Endodermal cell (in vitro differentiated cells): ENCODE data around the gene GALNT14. TPM values are rescaled to one million over a fixed set of nuclear protein-coding genes. Genes with fewer than 3 reads are reported as not detected.

ENCODE experiments used
- DNase-seq: peaks from one replicate; pipeline ENCODE4 v3.0.0-alpha.2; 2017
- H3K27ac ChIP-seq: 2 replicates; pipeline ENCODE4 v1.5.1; 2013; ENCODE audit warnings: mild to moderate bottlenecking, low read depth, low read length, moderate library complexity
- H3K27me3 ChIP-seq: 2 replicates; pipeline ENCODE4 v1.6.1; 2013; ENCODE audit warnings: mild to moderate bottlenecking, low read length, moderate library complexity; ENCODE audit not compliant: insufficient read depth, control insufficient read depth, poor library complexity, severe bottlenecking
- H3K36me3 ChIP-seq: 2 replicates; pipeline ENCODE4 v1.7.0; 2013; ENCODE audit warnings: mild to moderate bottlenecking, low read length, moderate library complexity; ENCODE audit not compliant: control insufficient read depth, insufficient read depth
- H3K4me1 ChIP-seq: one replicate; pipeline ENCODE4 v1.7.0; 2013; ENCODE audit warnings: low read length; ENCODE audit not compliant: control insufficient read depth, insufficient read depth
- H3K4me3 ChIP-seq: 2 replicates; pipeline ENCODE4 v1.5.1; 2013; ENCODE audit warnings: mild to moderate bottlenecking, low read length, moderate library complexity
- H3K9ac ChIP-seq: 2 replicates; pipeline ENCODE4 v1.6.1; 2013; ENCODE audit warnings: mild to moderate bottlenecking, low read length, moderate library complexity; ENCODE audit not compliant: poor library complexity, severe bottlenecking; ENCODE audit errors: extremely low read depth
- H3K9me3 ChIP-seq: 2 replicates; pipeline ENCODE4 v1.6.1; 2013; ENCODE audit warnings: mild to moderate bottlenecking, low read length, moderate library complexity; ENCODE audit not compliant: control insufficient read depth
- H3K27ac Mint-ChIP-seq: 2 replicates; pipeline ENCODE4 v1.8.0; 2020; ENCODE audit warnings: mixed read lengths
- H3K27me3 Mint-ChIP-seq: 2 replicates; pipeline ENCODE4 v1.8.0; 2021; ENCODE audit warnings: mild to moderate bottlenecking, mixed read lengths; ENCODE audit not compliant: insufficient read depth
- H3K36me3 Mint-ChIP-seq: 2 replicates; pipeline ENCODE4 v1.8.0; 2020; ENCODE audit warnings: low read depth, mixed read lengths
- H3K4me1 Mint-ChIP-seq: 2 replicates; pipeline ENCODE4 v1.8.0; 2020; ENCODE audit warnings: mixed read lengths
- H3K4me3 Mint-ChIP-seq: 2 replicates; pipeline ENCODE4 v1.8.0; 2020; ENCODE audit warnings: mild to moderate bottlenecking, moderate library complexity, mixed read lengths
- H3K9me3 Mint-ChIP-seq: 2 replicates; pipeline ENCODE4 v1.8.0; 2020; ENCODE audit warnings: mild to moderate bottlenecking, mixed read lengths
- WGBS, 2 experiments: methylation state at CpG; one replicate each; pipeline versions ENCODE4 v1.1.5 to v1.1.7; 2013; ENCODE audit warnings: missing lambda C conversion rate in 2 of 2, mixed read lengths in 1 of 2; ENCODE audit not compliant: insufficient coverage in 1 of 2, insufficient read length in 1 of 2; 5-methylcytosine and 5-hydroxymethylcytosine counted together
- total RNA-seq, 2 donors: library from RNA; stranded (reverse); fragmentation: NEBNext Ultra II Directional in 1 of 2; extraction: Animal tissue kit (Norgen Biotek cat#: 25700) in 1 of 2; gene quantifications; 2 replicates in 1 of 2; 3 replicates in 1 of 2; pipeline ENCODE4 v1.2.1, GENCODE V29; 2021
- TF ChIP-seq, protein P1 (sequence below): fragments of 200-600 bp; sonication (generic); conservative IDR thresholded peaks from 2 replicates; pipeline ENCODE4 v1.5.0; 2021; ENCODE audit warnings: antibody characterized with exemption, mild to moderate bottlenecking

The GALNT14 gene
- total RNA-seq, 2 donors from 2014 or later = 1.4 TPM

DNA sequence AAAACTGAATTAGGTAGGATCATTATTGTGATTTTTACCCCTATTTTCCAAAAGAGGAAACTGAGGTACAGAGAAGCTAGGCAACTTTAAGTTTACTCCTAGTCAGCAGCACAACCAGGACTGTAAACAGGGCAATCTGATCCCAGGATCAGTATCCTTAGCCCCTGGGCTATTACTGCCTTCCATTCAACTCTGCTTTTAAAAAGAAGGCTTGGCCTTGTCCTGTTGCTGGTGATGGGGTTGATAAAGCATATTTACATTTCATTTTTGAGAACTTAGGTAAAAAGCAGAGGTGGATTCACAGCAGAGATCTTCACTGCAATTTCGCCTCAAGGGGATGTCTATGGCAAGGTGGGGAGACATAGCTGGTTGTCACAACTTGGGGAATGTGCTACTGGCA, 148.5 kb downstream of the GALNT14 start:
- no peak for DNase-seq
- TF ChIP-seq, protein P1, sequence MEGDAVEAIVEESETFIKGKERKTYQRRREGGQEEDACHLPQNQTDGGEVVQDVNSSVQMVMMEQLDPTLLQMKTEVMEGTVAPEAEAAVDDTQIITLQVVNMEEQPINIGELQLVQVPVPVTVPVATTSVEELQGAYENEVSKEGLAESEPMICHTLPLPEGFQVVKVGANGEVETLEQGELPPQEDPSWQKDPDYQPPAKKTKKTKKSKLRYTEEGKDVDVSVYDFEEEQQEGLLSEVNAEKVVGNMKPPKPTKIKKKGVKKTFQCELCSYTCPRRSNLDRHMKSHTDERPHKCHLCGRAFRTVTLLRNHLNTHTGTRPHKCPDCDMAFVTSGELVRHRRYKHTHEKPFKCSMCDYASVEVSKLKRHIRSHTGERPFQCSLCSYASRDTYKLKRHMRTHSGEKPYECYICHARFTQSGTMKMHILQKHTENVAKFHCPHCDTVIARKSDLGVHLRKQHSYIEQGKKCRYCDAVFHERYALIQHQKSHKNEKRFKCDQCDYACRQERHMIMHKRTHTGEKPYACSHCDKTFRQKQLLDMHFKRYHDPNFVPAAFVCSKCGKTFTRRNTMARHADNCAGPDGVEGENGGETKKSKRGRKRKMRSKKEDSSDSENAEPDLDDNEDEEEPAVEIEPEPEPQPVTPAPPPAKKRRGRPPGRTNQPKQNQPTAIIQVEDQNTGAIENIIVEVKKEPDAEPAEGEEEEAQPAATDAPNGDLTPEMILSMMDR = no peak
- no peak overlapping the region for H3K27ac Mint-ChIP-seq
- Histone ChIP-seq H3K27ac (no peak overlapping the region), H3K9ac (no peak overlapping the region), H3K9me3 (no peaks in the 10 kb centered on the region), H3K36me3 (no peaks in the 10 kb centered on the region), H3K4me3 (no peak overlapping the region), H3K27me3 (no peaks in the 10 kb centered on the region), H3K4me1 (no peaks in the 10 kb centered on the region)
- H3K36me3 Mint-ChIP-seq = no peaks in the 10 kb centered on the region
- peaks cover 8% of the 10 kb centered on the region for H3K4me1 Mint-ChIP-seq
- no peaks in the 10 kb centered on the region for H3K9me3 Mint-ChIP-seq
- 86 to 100% methylated on average over 1 of the region's 1 CpG for WGBS, 2 experiments
- no peaks in the 10 kb centered on the region for H3K27me3 Mint-ChIP-seq
- H3K4me3 Mint-ChIP-seq = no peak overlapping the region

DNA sequence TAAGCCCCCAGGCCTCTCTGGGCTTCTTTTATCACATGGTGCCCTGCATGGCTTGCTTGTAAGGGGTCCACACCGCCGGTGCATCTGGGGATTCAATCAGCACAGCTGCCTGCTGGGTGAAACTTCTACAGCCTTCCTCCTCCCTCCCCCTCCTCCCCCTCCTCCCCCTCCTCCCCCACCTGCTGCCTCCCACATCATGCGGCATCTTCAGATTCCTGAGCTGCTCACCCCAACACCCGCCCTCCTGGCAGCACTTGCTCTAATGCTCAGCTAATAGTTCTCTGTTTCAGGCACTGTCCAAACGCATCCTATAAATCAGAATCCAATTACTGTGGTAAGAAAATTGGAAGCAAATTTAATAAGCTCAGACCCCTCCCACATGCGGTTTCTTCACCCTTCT, 150.7 kb downstream of the GALNT14 start:
- no peaks in the 10 kb centered on the region for H3K9me3 ChIP-seq
- DNase-seq = no peak
- Mint-ChIP-seq H3K4me1 (peaks cover 8% of the 10 kb centered on the region), H3K36me3 (no peaks in the 10 kb centered on the region), H3K4me3 (no peak overlapping the region), H3K27me3 (no peaks in the 10 kb centered on the region), H3K27ac (no peak overlapping the region), H3K9me3 (no peaks in the 10 kb centered on the region)
- no peak overlapping the region for H3K4me3 ChIP-seq
- no peaks in the 10 kb centered on the region for H3K36me3 ChIP-seq
- H3K4me1 ChIP-seq = no peaks in the 10 kb centered on the region
- 75 to 90% methylated on average over 3 to 6 of the region's 6 CpGs for WGBS, 2 experiments
- no peak overlapping the region for H3K27ac ChIP-seq
- no peaks in the 10 kb centered on the region for H3K27me3 ChIP-seq
- no peak overlapping the region for H3K9ac ChIP-seq
- TF ChIP-seq, protein P1 = no peak

DNA sequence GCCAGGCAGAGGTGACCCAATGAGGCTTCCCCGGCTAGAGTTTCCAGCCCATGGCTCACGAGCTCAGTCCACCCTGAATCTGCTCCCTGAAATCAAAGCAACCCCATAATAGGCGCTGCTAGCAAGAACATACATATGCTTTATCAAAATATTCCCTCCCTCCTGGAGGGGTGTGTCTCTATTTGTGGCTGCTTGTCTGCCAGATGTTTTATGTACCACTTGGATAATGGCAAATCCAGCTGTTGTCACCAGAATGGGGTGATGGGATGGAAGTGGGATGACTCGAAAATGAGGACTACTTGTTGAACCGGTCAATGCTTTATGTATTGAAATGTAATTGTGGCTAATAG, 152.0 kb downstream of the GALNT14 start:
- Histone ChIP-seq H3K27ac (no peak overlapping the region), H3K9me3 (no peaks in the 10 kb centered on the region), H3K36me3 (no peaks in the 10 kb centered on the region), H3K27me3 (no peaks in the 10 kb centered on the region), H3K4me3 (no peak overlapping the region), H3K4me1 (no peaks in the 10 kb centered on the region), H3K9ac (no peak overlapping the region)
- Mint-ChIP-seq H3K4me1 (peaks cover 11% of the 10 kb centered on the region), H3K27me3 (no peaks in the 10 kb centered on the region), H3K27ac (no peak overlapping the region), H3K36me3 (no peaks in the 10 kb centered on the region), H3K9me3 (no peaks in the 10 kb centered on the region), H3K4me3 (no peak overlapping the region)
- 93 to 97% methylated on average over 3 to 5 of the region's 5 CpGs for WGBS, 2 experiments
- TF ChIP-seq, protein P1 = no peak
- DNase-seq = no peak
